HepG2 (cell line): ENCODE measurements around the gene PKD1L1. TPM values are rescaled to one million over a fixed set of nuclear protein-coding genes. Genes with fewer than 3 reads are reported as not detected.
A peak's percentile ranks its signal among the peaks of the same experiment; 100 is the strongest.

ENCODE experiments used
- ATAC-seq: fragments of 200-7000 bp; cut with Tn5 transposase; 3 replicates; pipeline ENCODE4 v1.9.1; 2020; ENCODE audit warnings: mild to moderate bottlenecking, moderate library complexity
- BruUV-seq: library from RNA; stranded (reverse); fragments of 400-500 nt; replicated peaks from 2 replicates; lab custom pipeline; 2021; lab: Mats Ljungman, UMichigan
- CTCF ChIA-PET: fragments of 300-600 bp; formaldehyde crosslinking; extraction: SDS; loops from one replicate; lab custom pipeline; 2021; ENCODE audit warnings: low total read pairs, inconsistent platforms, low intra/inter-chr PET ratio; lab: Yijun Ruan, JAX
- POLR2A ChIA-PET: fragments of 350-600 bp; sonication (Branson Sonifier 250); formaldehyde crosslinking; loops from one replicate; lab custom pipeline; 2020; ENCODE audit warnings: antibody characterized with exemption, inconsistent platforms; lab: Yijun Ruan, JAX
- DNase-seq: peaks from one replicate; pipeline ENCODE4 v3.0.0-alpha.2; 2015; ENCODE audit warnings: low spot score
- FAIRE-seq: peaks from 3 replicates; lab custom pipeline; 2011; peaks lifted over from hg19 to GRCh38; lab: Jason Lieb, UNC
- H2AFZ ChIP-seq: one replicate; pipeline ENCODE4 v1.6.1; 2011; ENCODE audit warnings: low read length, inconsistent platforms
- H3K27ac ChIP-seq: fragments of 300-600 bp; 3 replicates; pipeline ENCODE4 v1.8.0; 2011; ENCODE audit warnings: mixed run types, mild to moderate bottlenecking, mixed read lengths, low read length, inconsistent platforms; ENCODE audit not compliant: insufficient read depth; ENCODE audit errors: extremely low read length
- H3K27me3 ChIP-seq, 2 experiments: fragments of 200-600 bp in 1 of 2; 2 replicates in 1 of 2; 3 replicates in 1 of 2; pipeline versions ENCODE4 v1.6.0 to v1.8.0; 2011; ENCODE audit warnings: low read length in 2 of 2, mild to moderate bottlenecking in 2 of 2, moderate library complexity in 2 of 2, inconsistent platforms in 1 of 2; ENCODE audit not compliant: insufficient read depth in 2 of 2, control insufficient read depth in 1 of 2
- H3K36me3 ChIP-seq, 2 experiments: fragments of 200-600 bp in 1 of 2; replicated peaks in 1 of 2; 2 replicates in 1 of 2; 3 replicates in 1 of 2; pipeline versions ENCODE4 v1.5.1 to v1.8.0; 2011; ENCODE audit warnings: low read length in 2 of 2, inconsistent platforms in 1 of 2; ENCODE audit not compliant: insufficient read depth in 2 of 2, control insufficient read depth in 1 of 2
- H3K4me1 ChIP-seq: 2 replicates; pipeline ENCODE4 v1.5.1; 2012; ENCODE audit warnings: low read length, inconsistent platforms; ENCODE audit not compliant: insufficient read depth
- H3K4me2 ChIP-seq: 2 replicates; pipeline ENCODE4 v1.6.0; 2011; ENCODE audit warnings: low read depth, low read length, inconsistent platforms
- H3K4me3 ChIP-seq, 3 experiments: fragments of 200-600 bp in 1 of 3; sonication (generic), shearing (Covaris generic) in 1 of 3; replicated peaks in 1 of 3; 2 replicates each; pipeline ENCODE4 v1.5.1; 2011 to 2016; ENCODE audit warnings: low read length in 3 of 3, inconsistent platforms in 2 of 3, low read depth in 2 of 3, mild to moderate bottlenecking in 2 of 3, control low read depth in 1 of 3, mixed read lengths in 1 of 3; ENCODE audit not compliant: insufficient read depth in 1 of 3
- H3K79me2 ChIP-seq: one replicate; pipeline ENCODE4 v1.6.1; 2011; ENCODE audit warnings: low read length, inconsistent platforms; ENCODE audit not compliant: insufficient read depth
- H3K9ac ChIP-seq: 2 replicates; pipeline ENCODE4 v1.6.0; 2011; ENCODE audit warnings: mild to moderate bottlenecking, low read depth, low read length, inconsistent platforms; ENCODE audit not compliant: insufficient read depth
- H3K9me3 ChIP-seq: 2 replicates; pipeline ENCODE4 v1.5.1; 2012; ENCODE audit warnings: mild to moderate bottlenecking, low read length
- H4K20me1 ChIP-seq: 2 replicates; pipeline ENCODE4 v1.6.0; 2011; ENCODE audit warnings: inconsistent platforms, mild to moderate bottlenecking, low read length, moderate library complexity; ENCODE audit not compliant: insufficient read depth
- FOXM1 ChIP-seq: sonication (generic); formaldehyde crosslinking; IDR thresholded peaks from 2 replicates; pipeline ENCODE4 v1.5.0; 2020; ENCODE audit warnings: missing genetic modification reagents
- KAT8 ChIP-seq: IDR thresholded peaks from 2 replicates; pipeline ENCODE4 v1.6.1; 2016; ENCODE audit warnings: missing genetic modification reagents, missing compliant biosample characterization
- KLF9 ChIP-seq: IDR thresholded peaks from 2 replicates; pipeline ENCODE4 v1.6.1; 2016; ENCODE audit warnings: low read depth
- PRDM10 ChIP-seq: sonication (generic); formaldehyde crosslinking; IDR thresholded peaks from 2 replicates; pipeline ENCODE4 v1.4.0; 2020; ENCODE audit warnings: low read depth, missing genetic modification reagents
- PRMT3 ChIP-seq: sonication (generic); formaldehyde crosslinking; IDR thresholded peaks from 2 replicates; pipeline ENCODE4 v1.8.1; 2022; ENCODE audit warnings: low read depth, mild to moderate bottlenecking, moderate library complexity, missing genetic modification reagents, borderline replicate concordance
- SUZ12 ChIP-seq: fragments of 150-350 bp; IDR thresholded peaks from 2 replicates; pipeline ENCODE4 v1.6.1; 2014; ENCODE audit warnings: low read depth, low read length
- ZBTB38 ChIP-seq: sonication (generic); formaldehyde crosslinking; IDR thresholded peaks from 2 replicates; pipeline ENCODE4 v1.5.1; 2020; ENCODE audit warnings: mild to moderate bottlenecking, missing genetic modification reagents
- ZKSCAN5 ChIP-seq: sonication (generic); formaldehyde crosslinking; IDR thresholded peaks from 2 replicates; pipeline ENCODE4 v1.5.1; 2020; ENCODE audit warnings: mild to moderate bottlenecking, missing genetic modification reagents
- WGBS: methylation state at CpG from one replicate; pipeline ENCODE4 v1.1.6; 2017; ENCODE audit warnings: low lambda C conversion rate; 5-methylcytosine and 5-hydroxymethylcytosine counted together
- in situ Hi-C: cut with HindIII; loops from 2 replicates; pipeline ENCODE4 v1.10.0; 2017; ENCODE audit warnings: low pct_unique_long_range_greater_than_20kb; ENCODE audit not compliant: extremely low pct_ligation_motif_present
- intact Hi-C: fragments of 100-400 bp; cut with micrococcal nuclease; formaldehyde crosslinking; loops from one replicate; pipeline ENCODE4 v1.10.0; 2022; ENCODE audit not compliant: unreplicated experiment
- polyA plus RNA-seq, 8 experiments: library from polyadenylated mRNA; depleted of rRNA in 3 of 8; stranded (reverse) in 7 of 8; unstranded in 1 of 8; fragments of >200 nt; fragmentation: Illumina TruSeq in 4 of 8; extraction: Trizol in 4 of 8; gene quantifications; 2 replicates each; pipeline versions ENCODE4 v1.2.1 to v1.2.3, GENCODE V29; 2011 to 2016; ENCODE audit warnings: low read depth in 4 of 8, missing spikeins in 1 of 8, mixed read lengths in 1 of 8; ENCODE audit not compliant: insufficient read depth in 1 of 8
- total RNA-seq, 5 experiments: library from RNA; depleted of rRNA; stranded (reverse); fragments of >200 nt; fragmentation: Illumina TruSeq; extraction: Trizol; gene quantifications; 2 replicates each; pipeline ENCODE4 v1.2.3, GENCODE V29; 2016; ENCODE audit warnings: low read depth in 1 of 5

The PKD1L1 gene
- total and polyA plus RNA-seq, 2 of the 13 experiments (the other 11 are each of a cell fraction or from before 2014, with no cell fraction given): 0.01 TPM; not detected in 1

GRCh38 chr7:47744883-47745282, 203.4 kb downstream of the PKD1L1 start (continued):
- TF ChIP-seq PRDM10 (CRISPR knock-in tag) (no peak), KLF9 (CRISPR knock-in tag) (no peak), KAT8 (no peak), FOXM1 (CRISPR knock-in tag) (no peak), SUZ12 (no peak), ZKSCAN5 (CRISPR knock-in tag) (no peak)

- Histone ChIP-seq H3K36me3 (no peaks in the 10 kb centered on the region), H3K27me3 (no peaks in the 10 kb centered on the region), H3K4me1 (peaks cover 42% of the 10 kb centered on the region), H4K20me1 (no peaks in the 10 kb centered on the region), H3K79me2 (no peaks in the 10 kb centered on the region), H2AFZ (no peak overlapping the region), H3K9me3 (no peaks in the 10 kb centered on the region), H3K9ac (no peak overlapping the region), H3K4me3 (no peak overlapping the region), H3K4me2 (no peak overlapping the region), H3K27ac (peak overlapping the region; percentile 35)
- intact Hi-C loops: no loop called here
- ATAC-seq (no peak), DNase-seq (no peak), FAIRE-seq (no peak)
- CTCF ChIA-PET: no interaction called here
- TF ChIP-seq ZBTB38 (peak; percentile 75), PRMT3 (no peak)
- POLR2A ChIA-PET: interaction anchor here (1.2 to 1.3 kb wide), 2 partner anchors 10 to 19 kb away, joined by 3 to 8 read pairs; no protein-coding TSS in a partner anchor
- no TSS peak for BruUV-seq
- in situ Hi-C loops: no loop called here
- WGBS: 88% methylated on average over 25 of the region's 25 CpGs
Observed at GRCh38 chr7:47743965-47744591, 204.2 kb downstream of the PKD1L1 start.
